Measurements from ENCODE around the gene UBL4B. TPM values are rescaled to one million over a fixed set of nuclear protein-coding genes. Genes with fewer than 3 reads are reported as not detected.
A peak's percentile ranks its signal among the peaks of the same experiment; 100 is the strongest.

The UBL4B gene
- total RNA-seq, 6 experiments from 2014 or later: not detected

DNA sequence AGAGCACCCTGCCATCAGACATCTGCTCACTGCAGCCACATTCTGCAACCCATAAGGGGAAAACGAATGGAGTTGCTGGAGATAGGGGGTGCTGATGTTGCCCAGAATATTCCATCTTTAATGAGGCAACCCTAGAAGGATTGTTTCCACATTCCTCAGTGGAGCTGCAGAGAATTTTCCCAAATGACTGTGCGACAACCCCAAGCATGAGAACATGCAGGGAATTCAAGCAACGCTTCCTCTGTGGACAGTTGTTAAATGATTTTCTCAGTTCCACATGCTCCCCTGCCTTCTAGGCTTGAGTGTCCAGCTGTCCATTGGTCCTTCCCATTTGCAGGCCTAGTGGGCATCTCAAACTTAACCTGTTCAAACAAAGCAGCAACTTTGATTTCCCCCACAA lies 20.5 kb upstream of the UBL4B start:
- no peaks in the 10 kb centered on the region for H3K9me3 ChIP-seq
- DNase-seq: no peak
- peaks cover 0 to 22% (median 7%) of the 10 kb centered on the region in 4 donors for H3K4me1 ChIP-seq
- no peaks in the 10 kb centered on the region for H3K36me3 ChIP-seq
- no peak for TF ChIP-seq POLR2A (IDR thresholded peaks at IDR 0.05)
- TF ChIP-seq, protein P1, sequence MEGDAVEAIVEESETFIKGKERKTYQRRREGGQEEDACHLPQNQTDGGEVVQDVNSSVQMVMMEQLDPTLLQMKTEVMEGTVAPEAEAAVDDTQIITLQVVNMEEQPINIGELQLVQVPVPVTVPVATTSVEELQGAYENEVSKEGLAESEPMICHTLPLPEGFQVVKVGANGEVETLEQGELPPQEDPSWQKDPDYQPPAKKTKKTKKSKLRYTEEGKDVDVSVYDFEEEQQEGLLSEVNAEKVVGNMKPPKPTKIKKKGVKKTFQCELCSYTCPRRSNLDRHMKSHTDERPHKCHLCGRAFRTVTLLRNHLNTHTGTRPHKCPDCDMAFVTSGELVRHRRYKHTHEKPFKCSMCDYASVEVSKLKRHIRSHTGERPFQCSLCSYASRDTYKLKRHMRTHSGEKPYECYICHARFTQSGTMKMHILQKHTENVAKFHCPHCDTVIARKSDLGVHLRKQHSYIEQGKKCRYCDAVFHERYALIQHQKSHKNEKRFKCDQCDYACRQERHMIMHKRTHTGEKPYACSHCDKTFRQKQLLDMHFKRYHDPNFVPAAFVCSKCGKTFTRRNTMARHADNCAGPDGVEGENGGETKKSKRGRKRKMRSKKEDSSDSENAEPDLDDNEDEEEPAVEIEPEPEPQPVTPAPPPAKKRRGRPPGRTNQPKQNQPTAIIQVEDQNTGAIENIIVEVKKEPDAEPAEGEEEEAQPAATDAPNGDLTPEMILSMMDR (IDR thresholded peaks at IDR 0.05): no peak
- H3K27me3 ChIP-seq: no peaks in the 10 kb centered on the region
- WGBS (ENCODE audit: insufficient coverage, low coverage, low lambda C conversion rate, missing lambda C conversion rate): 78% methylated on average over 1 of the region's 3 CpGs
- intact Hi-C loops (cut with DNase I): no loop called here
- ATAC-seq: no peak
- H3K4me3 ChIP-seq: no peak overlapping the region
- H3K27ac ChIP-seq: no peak overlapping the region

DNA sequence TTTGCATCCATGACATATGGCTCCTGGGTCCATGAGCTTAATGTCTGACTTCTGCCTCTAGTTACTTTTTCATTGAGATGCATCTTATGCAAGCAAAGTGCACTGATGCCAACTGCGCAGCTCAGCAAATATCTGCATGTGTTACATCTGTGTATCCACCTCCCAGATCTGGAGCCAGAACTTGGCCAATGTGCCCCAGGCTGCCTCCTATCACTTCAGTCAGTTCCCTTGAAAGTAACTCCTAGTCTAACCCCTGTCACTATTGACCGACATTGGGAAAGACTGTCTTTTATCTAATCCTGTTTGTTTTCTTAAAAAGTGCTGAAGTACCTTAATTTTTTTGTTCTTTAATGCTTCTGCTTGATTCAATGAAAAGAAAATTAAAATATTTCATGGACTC lies 19.3 kb upstream of the UBL4B start:
- Histone ChIP-seq H3K4me3 (no peak overlapping the region), H3K9me3 (no peaks in the 10 kb centered on the region), H3K36me3 (no peaks in the 10 kb centered on the region), H3K27ac (peak overlapping the region in 1 of 3 donors; percentile 41), H3K4me1 (peaks cover 0 to 27% (median 7%) of the 10 kb centered on the region in 4 donors), H3K27me3 (no peaks in the 10 kb centered on the region)
- ATAC-seq (peak; percentile 88 to 92 (median 91)), DNase-seq (peak; percentile 65 to 91 (median 90))
- no peak for TF ChIP-seq POLR2A (IDR thresholded peaks at IDR 0.05)
- TF ChIP-seq, protein P1 (IDR thresholded peaks at IDR 0.05): no peak
- intact Hi-C loops (cut with DNase I): no loop called here
- WGBS (ENCODE audit: insufficient coverage, low coverage, low lambda C conversion rate, missing lambda C conversion rate): 17% methylated on average over 2 of the region's 2 CpGs

DNA sequence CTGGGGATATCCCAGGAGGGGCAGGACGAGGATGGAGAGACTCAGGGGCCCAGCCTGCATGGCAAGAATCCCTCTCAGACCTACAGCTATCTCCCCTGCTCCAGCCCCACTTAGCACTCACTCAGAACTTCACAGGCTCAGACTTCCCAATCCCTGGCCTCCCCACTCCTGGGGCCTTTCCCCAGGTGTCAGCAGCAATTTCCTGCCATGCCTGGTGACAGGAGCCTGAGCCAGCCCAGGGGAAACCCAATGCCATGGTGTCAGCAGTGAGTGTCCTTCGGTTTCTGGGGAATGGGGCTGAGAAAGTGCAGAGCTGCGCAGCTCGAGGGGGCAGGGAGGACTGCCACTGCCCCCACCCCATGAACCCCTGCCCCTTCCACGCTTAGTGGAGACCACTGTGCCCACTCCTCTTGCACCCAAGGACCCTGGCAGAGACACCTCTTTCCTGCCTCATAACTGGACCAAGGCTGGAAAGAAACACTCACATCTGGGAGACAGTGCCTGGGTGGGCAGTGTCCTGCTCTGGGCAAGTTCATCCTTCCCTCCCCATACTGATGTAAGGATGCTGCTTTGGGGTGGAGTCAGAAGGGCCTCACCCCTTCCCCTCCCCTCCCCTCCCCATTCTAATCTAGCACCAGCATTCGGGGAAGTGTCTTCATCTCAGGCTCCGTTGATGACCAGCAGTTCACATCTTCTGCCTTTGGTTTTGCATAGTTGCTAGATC lies 17.1 kb upstream of the UBL4B start:
- intact Hi-C loops (cut with DNase I): no loop called here
- 6% methylated on average over 2 of the region's 7 CpGs for WGBS (ENCODE audit: insufficient coverage, low coverage, low lambda C conversion rate, missing lambda C conversion rate)
- no peak for ATAC-seq

DNA sequence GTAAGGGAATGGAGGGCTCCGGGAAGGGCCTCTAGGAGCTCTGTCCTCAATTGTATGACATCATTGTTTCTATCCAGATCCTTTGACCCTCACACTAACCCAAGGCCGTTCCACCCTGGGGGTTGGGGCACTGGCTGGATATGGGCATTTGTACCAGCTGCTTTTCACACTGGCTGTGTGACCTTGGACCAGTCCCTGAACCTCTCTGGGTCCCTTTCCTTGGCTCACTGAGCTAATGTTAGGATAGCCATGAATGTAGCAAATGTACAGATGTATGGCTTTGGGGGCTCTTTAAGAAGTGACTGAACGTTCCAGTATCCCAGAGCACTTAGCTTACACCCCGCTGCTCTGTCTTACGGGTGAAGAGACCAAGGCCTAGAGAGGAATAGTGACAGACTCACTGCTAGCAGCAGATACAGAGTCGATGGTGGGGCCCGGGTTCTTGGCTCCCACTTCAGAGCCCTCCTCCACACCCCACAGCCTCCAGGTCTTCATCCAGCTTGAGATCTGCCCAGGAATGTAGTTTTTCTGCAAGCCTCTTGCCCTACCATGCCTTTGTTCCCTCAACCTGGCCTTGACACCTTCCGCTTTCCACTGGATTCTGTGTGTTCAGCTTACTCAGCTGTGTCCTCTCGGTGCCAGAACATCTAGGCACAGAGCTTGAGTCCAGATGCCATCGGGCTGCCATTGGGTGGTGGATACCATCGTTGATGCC lies 14.6 kb upstream of the UBL4B start:
- Histone ChIP-seq H3K9me3 (no peaks in the 10 kb centered on the region), H3K27ac (no peak overlapping the region), H3K36me3 (no peaks in the 10 kb centered on the region), H3K27me3 (no peaks in the 10 kb centered on the region), H3K4me1 (peaks cover 0 to 25% (median 5%) of the 10 kb centered on the region in 4 donors), H3K4me3 (no peak overlapping the region)
- DNase-seq (no peak), ATAC-seq (peak in 2 of 4 donors; percentile 22 to 52)
- intact Hi-C loops (cut with DNase I): no loop called here
- TF ChIP-seq POLR2A (IDR thresholded peaks at IDR 0.05): no peak
- TF ChIP-seq, protein P1 (IDR thresholded peaks at IDR 0.05): no peak
- 67% methylated on average over 3 of the region's 11 CpGs for WGBS (ENCODE audit: insufficient coverage, low coverage, low lambda C conversion rate, missing lambda C conversion rate)

More for the DNA sequence above, 17.1 kb upstream of the UBL4B start:
- Histone ChIP-seq H3K36me3 (no peaks in the 10 kb centered on the region), H3K27ac (no peak overlapping the region), H3K27me3 (no peaks in the 10 kb centered on the region), H3K4me3 (no peak overlapping the region), H3K9me3 (no peaks in the 10 kb centered on the region), H3K4me1 (peaks cover 0 to 35% (median 7%) of the 10 kb centered on the region in 4 donors)
- DNase-seq: no peak
- no peak for TF ChIP-seq POLR2A (IDR thresholded peaks at IDR 0.05)
- TF ChIP-seq, protein P1 (IDR thresholded peaks at IDR 0.05): no peak

All from right lobe of liver (tissue), 6 donors.